Measurements from ENCODE around the gene PTPRD. TPM values are rescaled to one million over a fixed set of nuclear protein-coding genes. Genes with fewer than 3 reads are reported as not detected.

The PTPRD gene
- total and polyA plus RNA-seq, 2 donors (not counting 1 experiment from before 2014, with no cell fraction given) = 0.35 to 4.8 TPM

DNA sequence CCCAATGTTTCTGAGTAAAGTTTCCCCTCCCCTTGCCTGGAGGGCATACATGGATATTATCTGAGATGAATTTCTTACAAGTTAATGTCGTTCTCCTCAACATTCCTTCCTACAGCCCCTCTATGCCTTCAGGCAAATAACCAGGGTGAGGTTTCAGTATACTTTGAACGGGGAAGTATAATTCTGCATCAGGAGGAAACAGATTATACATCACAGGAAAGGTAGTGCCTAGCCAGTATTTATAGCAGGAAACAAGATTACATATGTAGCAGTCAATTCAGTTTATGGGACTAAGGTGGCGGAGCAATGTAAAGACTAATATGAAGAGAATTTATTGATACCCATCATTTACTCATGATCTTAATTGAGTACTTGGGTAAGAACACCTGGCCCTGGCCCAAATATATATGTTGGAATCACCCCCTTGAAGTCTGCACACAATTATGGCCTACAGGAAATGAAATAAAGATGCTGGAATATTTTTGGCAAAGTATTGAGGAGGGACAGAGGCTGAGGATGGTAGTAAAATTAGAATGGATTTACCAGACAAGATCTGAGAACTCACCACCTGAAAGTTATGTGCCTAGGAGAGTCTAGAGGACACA lies 661.1 kb downstream of the PTPRD start:
- no peaks in the 10 kb centered on the region for H3K4me1 ChIP-seq (ENCODE audit: control insufficient read depth, extremely low read depth, insufficient read depth, low read length)
- no peaks in the 10 kb centered on the region for H4K20me1 ChIP-seq (ENCODE audit: control insufficient read depth, extremely low read depth, insufficient read depth, low read length)
- H2AFZ ChIP-seq (ENCODE audit: low read length) = no peak overlapping the region
- H3K36me3 ChIP-seq (ENCODE audit: control insufficient read depth, insufficient read depth, low read length) = no peaks in the 10 kb centered on the region
- no peak for TF ChIP-seq EZH2 (IDR thresholded peaks at IDR 0.05; ENCODE audit: low read length, missing control alignments)
- TF ChIP-seq, protein P1, sequence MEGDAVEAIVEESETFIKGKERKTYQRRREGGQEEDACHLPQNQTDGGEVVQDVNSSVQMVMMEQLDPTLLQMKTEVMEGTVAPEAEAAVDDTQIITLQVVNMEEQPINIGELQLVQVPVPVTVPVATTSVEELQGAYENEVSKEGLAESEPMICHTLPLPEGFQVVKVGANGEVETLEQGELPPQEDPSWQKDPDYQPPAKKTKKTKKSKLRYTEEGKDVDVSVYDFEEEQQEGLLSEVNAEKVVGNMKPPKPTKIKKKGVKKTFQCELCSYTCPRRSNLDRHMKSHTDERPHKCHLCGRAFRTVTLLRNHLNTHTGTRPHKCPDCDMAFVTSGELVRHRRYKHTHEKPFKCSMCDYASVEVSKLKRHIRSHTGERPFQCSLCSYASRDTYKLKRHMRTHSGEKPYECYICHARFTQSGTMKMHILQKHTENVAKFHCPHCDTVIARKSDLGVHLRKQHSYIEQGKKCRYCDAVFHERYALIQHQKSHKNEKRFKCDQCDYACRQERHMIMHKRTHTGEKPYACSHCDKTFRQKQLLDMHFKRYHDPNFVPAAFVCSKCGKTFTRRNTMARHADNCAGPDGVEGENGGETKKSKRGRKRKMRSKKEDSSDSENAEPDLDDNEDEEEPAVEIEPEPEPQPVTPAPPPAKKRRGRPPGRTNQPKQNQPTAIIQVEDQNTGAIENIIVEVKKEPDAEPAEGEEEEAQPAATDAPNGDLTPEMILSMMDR (conservative IDR thresholded peaks at IDR 0.05 in 1 of 2, IDR thresholded peaks at IDR 0.05 in 1 of 2; ENCODE audit: low read depth in 1 of 2, low read length in 2 of 2) = no peak
- H3K4me3 ChIP-seq (replicated peaks in 1 of 4; ENCODE audit: control extremely low read depth in 1 of 4, insufficient read depth in 1 of 4, low read depth in 3 of 4, low read length in 4 of 4) = no peak overlapping the region
- no peak overlapping the region for H3K27ac ChIP-seq (ENCODE audit: insufficient read depth, low read length)
- no peaks in the 10 kb centered on the region for H3K27me3 ChIP-seq (ENCODE audit: control insufficient read depth, insufficient read depth, low read length)
- no peak overlapping the region for H3K4me2 ChIP-seq (ENCODE audit: extremely low read depth, insufficient read depth, low read length)
- H3K9ac ChIP-seq (ENCODE audit: insufficient read depth, low read length) = no peak overlapping the region
- H3K9me3 ChIP-seq (ENCODE audit: control insufficient read depth, insufficient read depth, low read depth, low read length) = no peaks in the 10 kb centered on the region
- DNase-seq (ENCODE audit: low read depth in 2 of 2) = no peak
- no peaks in the 10 kb centered on the region for H3K79me2 ChIP-seq (ENCODE audit: control insufficient read depth, insufficient read depth, low read length)

DNA sequence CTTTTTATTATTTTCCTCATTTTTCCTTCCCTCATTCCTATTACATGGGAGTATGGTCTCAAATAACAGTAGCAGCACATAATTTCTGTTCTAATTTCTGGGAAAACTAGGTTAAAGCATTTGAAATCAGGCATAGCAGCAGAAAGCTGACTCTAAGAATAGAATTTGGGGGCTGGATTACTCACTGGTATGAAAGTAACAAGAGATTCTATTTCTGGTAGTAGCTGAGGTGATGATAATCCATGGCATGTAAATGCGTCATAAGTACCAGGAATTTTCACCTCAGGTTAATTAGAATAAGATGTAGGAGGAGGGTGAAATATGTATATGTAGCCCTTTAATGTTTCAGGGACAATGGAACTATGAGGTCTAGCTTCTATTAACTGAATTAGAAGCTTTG lies 662.0 kb downstream of the PTPRD start:
- TF ChIP-seq EZH2 (IDR thresholded peaks at IDR 0.05; ENCODE audit: low read length, missing control alignments) = no peak
- TF ChIP-seq, protein P1 (conservative IDR thresholded peaks at IDR 0.05 in 1 of 2, IDR thresholded peaks at IDR 0.05 in 1 of 2; ENCODE audit: low read depth in 1 of 2, low read length in 2 of 2) = no peak
- Histone ChIP-seq H3K79me2 (ENCODE audit: control insufficient read depth, insufficient read depth, low read length) (no peaks in the 10 kb centered on the region), H3K9me3 (ENCODE audit: control insufficient read depth, insufficient read depth, low read depth, low read length) (no peaks in the 10 kb centered on the region), H3K27me3 (ENCODE audit: control insufficient read depth, insufficient read depth, low read length) (no peaks in the 10 kb centered on the region), H3K36me3 (ENCODE audit: control insufficient read depth, insufficient read depth, low read length) (no peaks in the 10 kb centered on the region), H3K27ac (ENCODE audit: insufficient read depth, low read length) (no peak overlapping the region), H4K20me1 (ENCODE audit: control insufficient read depth, extremely low read depth, insufficient read depth, low read length) (no peaks in the 10 kb centered on the region), H3K4me1 (ENCODE audit: control insufficient read depth, extremely low read depth, insufficient read depth, low read length) (no peaks in the 10 kb centered on the region), H3K9ac (ENCODE audit: insufficient read depth, low read length) (no peak overlapping the region), H2AFZ (ENCODE audit: low read length) (no peak overlapping the region), H3K4me2 (ENCODE audit: extremely low read depth, insufficient read depth, low read length) (no peak overlapping the region), H3K4me3 (replicated peaks in 1 of 4; ENCODE audit: control extremely low read depth in 1 of 4, insufficient read depth in 1 of 4, low read depth in 3 of 4, low read length in 4 of 4) (no peak overlapping the region)
- DNase-seq (ENCODE audit: low read depth in 2 of 2) = peak in 1 of 2 donors; percentile 74

DNA sequence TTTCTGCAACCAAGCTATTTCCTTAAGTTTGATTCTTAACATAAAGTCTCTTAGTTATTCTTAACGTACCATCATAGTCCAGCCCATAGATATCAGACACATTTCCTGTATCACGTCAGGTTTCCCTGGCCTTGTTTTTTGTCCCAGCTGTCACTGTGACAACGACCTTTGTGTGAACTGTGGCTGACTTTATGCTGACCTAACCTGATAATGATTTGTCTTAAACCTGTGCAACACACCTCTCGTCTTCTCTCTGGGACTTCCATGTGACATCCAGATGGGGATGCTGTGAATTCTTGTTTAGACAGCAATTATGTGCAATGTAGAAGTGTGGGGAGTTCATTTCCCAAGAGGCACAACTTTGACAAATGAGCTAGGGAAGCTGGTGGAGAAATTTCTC lies 662.8 kb downstream of the PTPRD start:
- no peak overlapping the region for H2AFZ ChIP-seq (ENCODE audit: low read length)
- H3K27me3 ChIP-seq (ENCODE audit: control insufficient read depth, insufficient read depth, low read length) = no peaks in the 10 kb centered on the region
- H3K36me3 ChIP-seq (ENCODE audit: control insufficient read depth, insufficient read depth, low read length) = no peaks in the 10 kb centered on the region
- no peak overlapping the region for H3K4me3 ChIP-seq (replicated peaks in 1 of 4; ENCODE audit: control extremely low read depth in 1 of 4, insufficient read depth in 1 of 4, low read depth in 3 of 4, low read length in 4 of 4)
- no peaks in the 10 kb centered on the region for H3K79me2 ChIP-seq (ENCODE audit: control insufficient read depth, insufficient read depth, low read length)
- TF ChIP-seq EZH2 (IDR thresholded peaks at IDR 0.05; ENCODE audit: low read length, missing control alignments) = no peak
- TF ChIP-seq, protein P1 (conservative IDR thresholded peaks at IDR 0.05 in 1 of 2, IDR thresholded peaks at IDR 0.05 in 1 of 2; ENCODE audit: low read depth in 1 of 2, low read length in 2 of 2) = no peak
- no peak overlapping the region for H3K9ac ChIP-seq (ENCODE audit: insufficient read depth, low read length)
- DNase-seq (ENCODE audit: low read depth in 2 of 2) = no peak
- no peak overlapping the region for H3K4me2 ChIP-seq (ENCODE audit: extremely low read depth, insufficient read depth, low read length)
- no peaks in the 10 kb centered on the region for H3K4me1 ChIP-seq (ENCODE audit: control insufficient read depth, extremely low read depth, insufficient read depth, low read length)
- H3K9me3 ChIP-seq (ENCODE audit: control insufficient read depth, insufficient read depth, low read depth, low read length) = no peaks in the 10 kb centered on the region
- no peak overlapping the region for H3K27ac ChIP-seq (ENCODE audit: insufficient read depth, low read length)
- no peaks in the 10 kb centered on the region for H4K20me1 ChIP-seq (ENCODE audit: control insufficient read depth, extremely low read depth, insufficient read depth, low read length)

Measured in fibroblast of lung (primary cell).